ENCODE measurements around the gene ASPSCR1. TPM values are rescaled to one million over a fixed set of nuclear protein-coding genes. Genes with fewer than 3 reads are reported as not detected.

Gene ASPSCR1
- total and polyA plus RNA-seq, 2 of the 13 experiments (the other 11 are each of a cell fraction or from before 2014, with no cell fraction given) = 274 to 314 TPM

GRCh38 chr17:81961521-81962498 is 15.6 kb upstream of the ASPSCR1 start (continued):
- TF ChIP-seq SNAPC4 (CRISPR knock-in tag; IDR thresholded peaks at IDR 0.05) = 0 out of 2 replicates have a peak, but pooled peaks have one; percentile 49
- no peak for TF ChIP-seq CEBPB (IDR thresholded peaks at IDR 0.05; ENCODE audit: borderline replicate concordance, low read depth, low read length)
- TF ChIP-seq BCL6 (CRISPR knock-in tag; IDR thresholded peaks at IDR 0.05) = no peak
- TF ChIP-seq, protein P1, sequence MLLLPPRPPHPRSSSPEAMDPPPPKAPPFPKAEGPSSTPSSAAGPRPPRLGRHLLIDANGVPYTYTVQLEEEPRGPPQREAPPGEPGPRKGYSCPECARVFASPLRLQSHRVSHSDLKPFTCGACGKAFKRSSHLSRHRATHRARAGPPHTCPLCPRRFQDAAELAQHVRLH (CRISPR knock-in tag; IDR thresholded peaks at IDR 0.05; ENCODE audit: borderline replicate concordance, low read depth) = no peak
- TF ChIP-seq NFE2L2 (IDR thresholded peaks at IDR 0.05; ENCODE audit: low read length) = no peak
- no peak for TF ChIP-seq ZNF713 (CRISPR knock-in tag; IDR thresholded peaks at IDR 0.05)
- 0 out of 2 replicates have a peak, but pooled peaks have one; percentile 26 for TF ChIP-seq SSRP1 (CRISPR knock-in tag; IDR thresholded peaks at IDR 0.05)
- TF ChIP-seq ZNF510 (CRISPR knock-in tag; IDR thresholded peaks at IDR 0.05; ENCODE audit: low read depth) = no peak
- no peak for TF ChIP-seq ARID2 (CRISPR knock-in tag; IDR thresholded peaks at IDR 0.05; ENCODE audit: borderline replicate concordance)
- TF ChIP-seq CREBL2 (CRISPR knock-in tag; IDR thresholded peaks at IDR 0.05; ENCODE audit: borderline replicate concordance) = 0 out of 2 replicates have a peak, but pooled peaks have one; percentile 22
- no peak for TF ChIP-seq CHD2 (IDR thresholded peaks at IDR 0.05; ENCODE audit: low read depth, low read length)
- no peak for TF ChIP-seq ERF (CRISPR knock-in tag; IDR thresholded peaks at IDR 0.05)
- no peak for TF ChIP-seq FOXC1 (CRISPR knock-in tag; IDR thresholded peaks at IDR 0.05; ENCODE audit: borderline replicate concordance)
- TF ChIP-seq, protein P2, sequence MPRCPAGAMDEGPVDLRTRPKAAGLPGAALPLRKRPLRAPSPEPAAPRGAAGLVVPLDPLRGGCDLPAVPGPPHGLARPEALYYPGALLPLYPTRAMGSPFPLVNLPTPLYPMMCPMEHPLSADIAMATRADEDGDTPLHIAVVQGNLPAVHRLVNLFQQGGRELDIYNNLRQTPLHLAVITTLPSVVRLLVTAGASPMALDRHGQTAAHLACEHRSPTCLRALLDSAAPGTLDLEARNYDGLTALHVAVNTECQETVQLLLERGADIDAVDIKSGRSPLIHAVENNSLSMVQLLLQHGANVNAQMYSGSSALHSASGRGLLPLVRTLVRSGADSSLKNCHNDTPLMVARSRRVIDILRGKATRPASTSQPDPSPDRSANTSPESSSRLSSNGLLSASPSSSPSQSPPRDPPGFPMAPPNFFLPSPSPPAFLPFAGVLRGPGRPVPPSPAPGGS (CRISPR knock-in tag; IDR thresholded peaks at IDR 0.05) = no peak
- TF ChIP-seq SALL1 (CRISPR knock-in tag; IDR thresholded peaks at IDR 0.05) = no peak
- peak; percentile 20; the same call in 1 of the 2 replicates for TF ChIP-seq TFDP1 (CRISPR knock-in tag; IDR thresholded peaks at IDR 0.05; ENCODE audit: borderline replicate concordance)
- no peak for TF ChIP-seq IRX3 (CRISPR knock-in tag; IDR thresholded peaks at IDR 0.05; ENCODE audit: borderline replicate concordance, low read depth)
- no peak for TF ChIP-seq SOX5 (CRISPR knock-in tag; IDR thresholded peaks at IDR 0.05; ENCODE audit: borderline replicate concordance)
- no peak; the same call in 1 of the 2 replicates for TF ChIP-seq ZNF546 (CRISPR knock-in tag; conservative IDR thresholded peaks at IDR 0.05)
- no peak for TF ChIP-seq GZF1 (CRISPR knock-in tag; IDR thresholded peaks at IDR 0.05)
